HepG2 (cell line): ENCODE results near the gene SGPL1. TPM values are rescaled to one million over a fixed set of nuclear protein-coding genes. Genes with fewer than 3 reads are reported as not detected.
A peak's percentile ranks its signal among the peaks of the same experiment; 100 is the strongest.

Experiments
- AGO1 ChIP-seq: fragments of 200-400 bp; formaldehyde crosslinking; IDR thresholded peaks from 2 replicates; pipeline ENCODE4 v1.6.1; 2017; ENCODE audit warnings: mild to moderate bottlenecking, low read depth, low read length, moderate library complexity; ENCODE audit not compliant: poor library complexity, severe bottlenecking
- DR1 ChIP-seq: sonication (generic); formaldehyde crosslinking; IDR thresholded peaks from 2 replicates; pipeline ENCODE4 v1.8.0; 2021; ENCODE audit warnings: mild to moderate bottlenecking, missing genetic modification reagents, inconsistent platforms
- MAFK ChIP-seq, 2 experiments: IDR thresholded peaks in 1 of 2; conservative IDR thresholded peaks in 1 of 2; 2 replicates each; pipeline ENCODE4 v1.6.1; 2011; ENCODE audit warnings: improper control_type of control experiment in 2 of 2, low read length in 2 of 2
- MIXL1 ChIP-seq: IDR thresholded peaks from 2 replicates; pipeline ENCODE4 v1.6.1; 2016
- NAIF1 ChIP-seq: sonication (generic); formaldehyde crosslinking; IDR thresholded peaks from 2 replicates; pipeline ENCODE4 v1.5.0; 2020; ENCODE audit warnings: mild to moderate bottlenecking, missing genetic modification reagents, borderline replicate concordance
- WIZ ChIP-seq: sonication (generic); formaldehyde crosslinking; IDR thresholded peaks from 2 replicates; pipeline ENCODE4 v1.5.1; 2020; ENCODE audit warnings: mild to moderate bottlenecking, missing genetic modification reagents
- polyA plus RNA-seq, 8 experiments: library from polyadenylated mRNA; depleted of rRNA in 3 of 8; stranded (reverse) in 7 of 8; unstranded in 1 of 8; fragments of >200 nt; fragmentation: Illumina TruSeq in 4 of 8; extraction: Trizol in 4 of 8; gene quantifications; 2 replicates each; pipeline versions ENCODE4 v1.2.1 to v1.2.3, GENCODE V29; 2011 to 2016; ENCODE audit warnings: low read depth in 4 of 8, missing spikeins in 1 of 8, mixed read lengths in 1 of 8; ENCODE audit not compliant: insufficient read depth in 1 of 8
- total RNA-seq, 5 experiments: library from RNA; depleted of rRNA; stranded (reverse); fragments of >200 nt; fragmentation: Illumina TruSeq; extraction: Trizol; gene quantifications; 2 replicates each; pipeline ENCODE4 v1.2.3, GENCODE V29; 2016; ENCODE audit warnings: low read depth in 1 of 5
- TF ChIP-seq, protein P1 (sequence below): sonication (generic); formaldehyde crosslinking; IDR thresholded peaks from 2 replicates; pipeline ENCODE4 v1.4.0; 2020; ENCODE audit warnings: missing genetic modification reagents, borderline replicate concordance
- TF ChIP-seq, protein P2 (sequence below): sonication (generic); formaldehyde crosslinking; IDR thresholded peaks from 2 replicates; pipeline ENCODE4 v1.9.0; 2022; ENCODE audit warnings: low read depth, missing genetic modification reagents
- TF ChIP-seq, protein P3 (sequence below): sonication (generic); formaldehyde crosslinking; IDR thresholded peaks from 2 replicates; pipeline ENCODE4 v1.8.0; 2022; ENCODE audit warnings: mild to moderate bottlenecking, missing genetic modification reagents; ENCODE audit not compliant: insufficient replicate concordance
- TF ChIP-seq, protein P4 (sequence below): sonication (generic); formaldehyde crosslinking; IDR thresholded peaks from 2 replicates; pipeline ENCODE4 v1.4.0; 2020; ENCODE audit warnings: mild to moderate bottlenecking, missing genetic modification reagents

The SGPL1 gene
- total and polyA plus RNA-seq, 2 of the 13 experiments (the other 11 are each of a cell fraction or from before 2014, with no cell fraction given): 17.6 to 25.0 TPM

DNA sequence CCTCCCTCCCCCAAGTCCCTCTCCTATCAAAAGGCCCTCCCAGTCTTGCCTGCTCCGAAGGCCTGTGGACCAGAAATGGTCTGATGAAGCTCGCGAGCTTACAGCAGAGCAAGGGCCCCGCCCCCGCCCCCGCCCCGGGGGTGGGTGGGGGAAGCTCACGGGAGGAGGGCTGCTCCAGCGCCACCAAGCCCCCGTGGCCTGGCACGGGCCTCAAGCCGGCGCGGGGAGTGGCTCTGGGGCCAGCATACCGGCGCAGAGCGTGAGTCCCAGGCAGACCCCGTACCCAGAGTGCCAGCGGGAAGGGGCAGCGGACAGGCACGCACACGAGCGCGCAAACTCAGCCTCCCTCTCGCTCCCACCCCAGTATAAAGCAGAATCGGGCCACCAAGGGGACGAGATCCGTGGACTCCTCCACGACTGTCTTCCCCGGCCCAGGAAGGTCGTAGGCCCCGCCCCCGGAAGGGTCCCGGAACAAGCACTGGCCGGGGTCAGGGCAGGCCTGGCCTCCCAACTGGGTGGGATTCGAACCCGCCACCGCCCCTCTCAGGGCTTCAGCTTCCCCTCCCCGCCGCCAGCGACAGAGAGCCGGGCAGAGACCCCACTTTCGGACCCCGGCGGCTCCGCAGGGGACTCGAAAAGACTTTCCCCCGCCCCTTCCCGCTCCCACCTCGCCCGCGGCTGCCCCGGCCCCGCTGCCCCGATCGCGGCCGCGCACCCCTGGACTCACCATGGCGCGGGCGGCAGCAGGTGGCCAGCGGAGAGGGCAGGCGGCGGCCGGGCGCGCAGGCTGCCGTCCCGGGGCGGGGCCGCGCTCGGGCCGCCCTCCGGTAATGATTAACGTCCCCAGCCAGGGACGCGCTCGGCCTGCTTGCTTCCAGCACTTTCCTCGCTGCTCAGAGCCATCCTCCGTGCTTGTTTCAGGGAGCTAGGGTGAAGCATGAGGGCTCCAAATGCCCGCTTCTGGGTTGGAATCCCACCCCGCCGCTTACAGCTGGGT lies 72.4 kb downstream of the SGPL1 start, which contains the start of gene PCBD1 (continued):
- TF ChIP-seq, protein P1, sequence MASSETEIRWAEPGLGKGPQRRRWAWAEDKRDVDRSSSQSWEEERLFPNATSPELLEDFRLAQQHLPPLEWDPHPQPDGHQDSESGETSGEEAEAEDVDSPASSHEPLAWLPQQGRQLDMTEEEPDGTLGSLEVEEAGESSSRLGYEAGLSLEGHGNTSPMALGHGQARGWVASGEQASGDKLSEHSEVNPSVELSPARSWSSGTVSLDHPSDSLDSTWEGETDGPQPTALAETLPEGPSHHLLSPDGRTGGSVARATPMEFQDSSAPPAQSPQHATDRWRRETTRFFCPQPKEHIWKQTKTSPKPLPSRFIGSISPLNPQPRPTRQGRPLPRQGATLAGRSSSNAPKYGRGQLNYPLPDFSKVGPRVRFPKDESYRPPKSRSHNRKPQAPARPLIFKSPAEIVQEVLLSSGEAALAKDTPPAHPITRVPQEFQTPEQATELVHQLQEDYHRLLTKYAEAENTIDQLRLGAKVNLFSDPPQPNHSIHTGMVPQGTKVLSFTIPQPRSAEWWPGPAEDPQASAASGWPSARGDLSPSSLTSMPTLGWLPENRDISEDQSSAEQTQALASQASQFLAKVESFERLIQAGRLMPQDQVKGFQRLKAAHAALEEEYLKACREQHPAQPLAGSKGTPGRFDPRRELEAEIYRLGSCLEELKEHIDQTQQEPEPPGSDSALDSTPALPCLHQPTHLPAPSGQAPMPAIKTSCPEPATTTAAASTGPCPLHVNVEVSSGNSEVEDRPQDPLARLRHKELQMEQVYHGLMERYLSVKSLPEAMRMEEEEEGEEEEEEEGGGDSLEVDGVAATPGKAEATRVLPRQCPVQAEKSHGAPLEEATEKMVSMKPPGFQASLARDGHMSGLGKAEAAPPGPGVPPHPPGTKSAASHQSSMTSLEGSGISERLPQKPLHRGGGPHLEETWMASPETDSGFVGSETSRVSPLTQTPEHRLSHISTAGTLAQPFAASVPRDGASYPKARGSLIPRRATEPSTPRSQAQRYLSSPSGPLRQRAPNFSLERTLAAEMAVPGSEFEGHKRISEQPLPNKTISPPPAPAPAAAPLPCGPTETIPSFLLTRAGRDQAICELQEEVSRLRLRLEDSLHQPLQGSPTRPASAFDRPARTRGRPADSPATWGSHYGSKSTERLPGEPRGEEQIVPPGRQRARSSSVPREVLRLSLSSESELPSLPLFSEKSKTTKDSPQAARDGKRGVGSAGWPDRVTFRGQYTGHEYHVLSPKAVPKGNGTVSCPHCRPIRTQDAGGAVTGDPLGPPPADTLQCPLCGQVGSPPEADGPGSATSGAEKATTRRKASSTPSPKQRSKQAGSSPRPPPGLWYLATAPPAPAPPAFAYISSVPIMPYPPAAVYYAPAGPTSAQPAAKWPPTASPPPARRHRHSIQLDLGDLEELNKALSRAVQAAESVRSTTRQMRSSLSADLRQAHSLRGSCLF (CRISPR knock-in tag): no peak
- TF ChIP-seq MAFK (conservative IDR thresholded peaks at IDR 0.05 in 1 of 2, IDR thresholded peaks at IDR 0.05 in 1 of 2; ENCODE audit: low read length in 2 of 2) (no peak), NAIF1 (CRISPR knock-in tag) (no peak), AGO1 (no peak), WIZ (CRISPR knock-in tag) (no peak), DR1 (CRISPR knock-in tag) (no peak; the same call in 1 of the 2 replicates), MIXL1 (CRISPR knock-in tag) (no peak)
- TF ChIP-seq, protein P2, sequence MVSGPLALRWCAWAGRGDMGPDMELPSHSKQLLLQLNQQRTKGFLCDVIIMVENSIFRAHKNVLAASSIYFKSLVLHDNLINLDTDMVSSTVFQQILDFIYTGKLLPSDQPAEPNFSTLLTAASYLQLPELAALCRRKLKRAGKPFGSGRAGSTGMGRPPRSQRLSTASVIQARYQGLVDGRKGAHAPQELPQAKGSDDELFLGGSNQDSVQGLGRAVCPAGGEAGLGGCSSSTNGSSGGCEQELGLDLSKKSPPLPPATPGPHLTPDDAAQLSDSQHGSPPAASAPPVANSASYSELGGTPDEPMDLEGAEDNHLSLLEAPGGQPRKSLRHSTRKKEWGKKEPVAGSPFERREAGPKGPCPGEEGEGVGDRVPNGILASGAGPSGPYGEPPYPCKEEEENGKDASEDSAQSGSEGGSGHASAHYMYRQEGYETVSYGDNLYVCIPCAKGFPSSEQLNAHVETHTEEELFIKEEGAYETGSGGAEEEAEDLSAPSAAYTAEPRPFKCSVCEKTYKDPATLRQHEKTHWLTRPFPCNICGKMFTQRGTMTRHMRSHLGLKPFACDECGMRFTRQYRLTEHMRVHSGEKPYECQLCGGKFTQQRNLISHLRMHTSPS: peak; percentile 46; the same call in 1 of the 2 replicates
- TF ChIP-seq, protein P3, sequence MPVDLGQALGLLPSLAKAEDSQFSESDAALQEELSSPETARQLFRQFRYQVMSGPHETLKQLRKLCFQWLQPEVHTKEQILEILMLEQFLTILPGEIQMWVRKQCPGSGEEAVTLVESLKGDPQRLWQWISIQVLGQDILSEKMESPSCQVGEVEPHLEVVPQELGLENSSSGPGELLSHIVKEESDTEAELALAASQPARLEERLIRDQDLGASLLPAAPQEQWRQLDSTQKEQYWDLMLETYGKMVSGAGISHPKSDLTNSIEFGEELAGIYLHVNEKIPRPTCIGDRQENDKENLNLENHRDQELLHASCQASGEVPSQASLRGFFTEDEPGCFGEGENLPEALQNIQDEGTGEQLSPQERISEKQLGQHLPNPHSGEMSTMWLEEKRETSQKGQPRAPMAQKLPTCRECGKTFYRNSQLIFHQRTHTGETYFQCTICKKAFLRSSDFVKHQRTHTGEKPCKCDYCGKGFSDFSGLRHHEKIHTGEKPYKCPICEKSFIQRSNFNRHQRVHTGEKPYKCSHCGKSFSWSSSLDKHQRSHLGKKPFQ (CRISPR knock-in tag): peak; percentile 68
- TF ChIP-seq, protein P4, sequence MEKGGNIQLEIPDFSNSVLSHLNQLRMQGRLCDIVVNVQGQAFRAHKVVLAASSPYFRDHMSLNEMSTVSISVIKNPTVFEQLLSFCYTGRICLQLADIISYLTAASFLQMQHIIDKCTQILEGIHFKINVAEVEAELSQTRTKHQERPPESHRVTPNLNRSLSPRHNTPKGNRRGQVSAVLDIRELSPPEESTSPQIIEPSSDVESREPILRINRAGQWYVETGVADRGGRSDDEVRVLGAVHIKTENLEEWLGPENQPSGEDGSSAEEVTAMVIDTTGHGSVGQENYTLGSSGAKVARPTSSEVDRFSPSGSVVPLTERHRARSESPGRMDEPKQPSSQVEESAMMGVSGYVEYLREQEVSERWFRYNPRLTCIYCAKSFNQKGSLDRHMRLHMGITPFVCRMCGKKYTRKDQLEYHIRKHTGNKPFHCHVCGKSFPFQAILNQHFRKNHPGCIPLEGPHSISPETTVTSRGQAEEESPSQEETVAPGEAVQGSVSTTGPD (CRISPR knock-in tag): no peak
